ENCODE results near the gene ACBD6.
"Not testable (repeated sequence)": the region's sequence is repeated elsewhere in the genome, so short reads cannot be mapped to it uniquely, and the experiment has no call there.

- TF ChIP-seq POLR2AphosphoS5 (IDR thresholded peaks at IDR 0.05; ENCODE audit: borderline replicate concordance, low read depth, low read length); EZH2 (IDR thresholded peaks at IDR 0.05): not testable (repeated sequence)
Measured at GRCh38 chr1:180461682-180462081, 40.7 kb downstream of the ACBD6 start.
